Measurements from ENCODE around the gene AMDHD2.

The AMDHD2 gene

DNA sequence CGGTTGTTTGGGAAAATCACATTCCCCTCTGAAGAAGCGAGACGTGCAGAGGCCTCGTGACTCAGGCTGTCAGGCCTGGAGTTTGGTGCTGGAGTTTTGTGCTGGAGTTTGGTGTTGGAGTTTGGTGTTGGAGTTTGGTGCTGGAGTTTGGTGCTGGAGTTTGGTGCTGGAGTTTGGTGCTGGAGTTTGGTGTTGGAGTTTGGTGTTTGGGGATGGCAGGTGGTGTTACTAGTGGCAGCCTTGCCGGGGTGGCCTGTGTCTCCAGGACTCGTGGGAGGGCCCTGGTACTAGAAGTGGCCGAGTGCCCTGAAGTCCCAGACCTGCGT, 32.7 kb upstream of the AMDHD2 start:
- in situ Hi-C loops (cut with MboI; ENCODE audit: low pct_unique_long_range_greater_than_20kb, low sequenced_read_pairs, unreplicated experiment) = loop anchor here (10.0 kb wide), 1 partner anchor 133 kb away; no protein-coding TSS in a partner anchor
- TF ChIP-seq, protein P1, sequence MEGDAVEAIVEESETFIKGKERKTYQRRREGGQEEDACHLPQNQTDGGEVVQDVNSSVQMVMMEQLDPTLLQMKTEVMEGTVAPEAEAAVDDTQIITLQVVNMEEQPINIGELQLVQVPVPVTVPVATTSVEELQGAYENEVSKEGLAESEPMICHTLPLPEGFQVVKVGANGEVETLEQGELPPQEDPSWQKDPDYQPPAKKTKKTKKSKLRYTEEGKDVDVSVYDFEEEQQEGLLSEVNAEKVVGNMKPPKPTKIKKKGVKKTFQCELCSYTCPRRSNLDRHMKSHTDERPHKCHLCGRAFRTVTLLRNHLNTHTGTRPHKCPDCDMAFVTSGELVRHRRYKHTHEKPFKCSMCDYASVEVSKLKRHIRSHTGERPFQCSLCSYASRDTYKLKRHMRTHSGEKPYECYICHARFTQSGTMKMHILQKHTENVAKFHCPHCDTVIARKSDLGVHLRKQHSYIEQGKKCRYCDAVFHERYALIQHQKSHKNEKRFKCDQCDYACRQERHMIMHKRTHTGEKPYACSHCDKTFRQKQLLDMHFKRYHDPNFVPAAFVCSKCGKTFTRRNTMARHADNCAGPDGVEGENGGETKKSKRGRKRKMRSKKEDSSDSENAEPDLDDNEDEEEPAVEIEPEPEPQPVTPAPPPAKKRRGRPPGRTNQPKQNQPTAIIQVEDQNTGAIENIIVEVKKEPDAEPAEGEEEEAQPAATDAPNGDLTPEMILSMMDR (IDR thresholded peaks at IDR 0.05; ENCODE audit: extremely low read depth, insufficient read depth, missing control alignments) = no peak
- DNase-seq (ENCODE audit: low spot score) = no peak

DNA sequence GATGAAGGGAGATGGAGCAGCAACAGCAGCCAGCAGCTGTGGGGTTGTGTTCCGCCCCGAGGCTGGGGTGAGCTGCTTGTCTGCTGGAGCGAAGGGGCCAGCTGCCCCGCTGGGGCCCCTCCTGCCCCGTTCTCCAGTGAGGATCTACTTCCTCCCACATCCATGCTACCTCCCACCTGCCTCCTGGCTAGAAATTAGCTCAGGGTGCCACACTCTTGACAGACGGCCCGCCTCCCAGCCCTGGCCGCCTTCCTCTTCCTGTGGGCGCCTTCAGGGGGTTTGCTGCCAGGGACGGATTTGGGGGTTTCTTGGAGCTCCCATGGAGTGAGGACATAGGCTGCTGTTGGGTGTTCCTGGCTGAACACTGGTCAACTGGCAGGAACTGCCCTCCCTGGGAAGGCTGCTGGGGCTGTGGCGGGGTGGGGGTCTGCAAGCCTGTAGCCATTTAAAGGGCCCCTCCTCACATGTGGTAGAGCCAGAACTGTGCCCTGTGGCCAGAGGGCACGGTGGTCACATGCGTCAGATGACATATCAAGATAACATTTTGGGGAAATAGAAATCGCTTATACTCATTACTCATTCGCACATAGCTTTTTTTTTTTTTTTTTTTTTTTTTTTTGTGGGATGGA, 32.2 kb upstream of the AMDHD2 start:
- no peak for DNase-seq (ENCODE audit: low spot score)
- TF ChIP-seq, protein P1 (IDR thresholded peaks at IDR 0.05; ENCODE audit: extremely low read depth, insufficient read depth, missing control alignments) = no peak
- in situ Hi-C loops (cut with MboI; ENCODE audit: low pct_unique_long_range_greater_than_20kb, low sequenced_read_pairs, unreplicated experiment) = loop anchor here (10.0 kb wide), 1 partner anchor 133 kb away; no protein-coding TSS in a partner anchor

DNA sequence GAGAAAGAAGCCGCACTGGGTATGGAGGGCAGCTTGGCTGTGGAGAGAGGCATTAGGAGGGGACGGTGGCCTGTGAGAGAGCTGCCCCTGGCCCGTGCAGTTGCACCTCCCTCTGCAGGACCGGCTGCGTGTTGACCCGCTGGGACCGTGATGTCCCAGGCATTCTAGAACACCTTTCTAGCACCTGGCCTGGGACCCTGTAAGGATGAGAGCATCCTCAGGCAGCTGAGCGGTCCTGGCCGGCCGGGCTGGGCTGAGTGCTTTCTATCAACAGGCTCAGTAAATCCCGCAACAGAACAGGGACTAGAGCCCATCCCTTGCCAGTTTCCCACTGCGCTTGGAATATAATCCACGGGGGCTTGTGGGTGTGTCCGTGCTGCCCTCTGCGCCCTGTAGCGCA, 30.6 kb upstream of the AMDHD2 start:
- TF ChIP-seq, protein P1 (IDR thresholded peaks at IDR 0.05; ENCODE audit: extremely low read depth, insufficient read depth, missing control alignments) = no peak
- in situ Hi-C loops (cut with MboI; ENCODE audit: low pct_unique_long_range_greater_than_20kb, low sequenced_read_pairs, unreplicated experiment) = loop anchor here (10.0 kb wide), 1 partner anchor 135 kb away; no protein-coding TSS in a partner anchor
- DNase-seq (ENCODE audit: low spot score) = no peak

DNA sequence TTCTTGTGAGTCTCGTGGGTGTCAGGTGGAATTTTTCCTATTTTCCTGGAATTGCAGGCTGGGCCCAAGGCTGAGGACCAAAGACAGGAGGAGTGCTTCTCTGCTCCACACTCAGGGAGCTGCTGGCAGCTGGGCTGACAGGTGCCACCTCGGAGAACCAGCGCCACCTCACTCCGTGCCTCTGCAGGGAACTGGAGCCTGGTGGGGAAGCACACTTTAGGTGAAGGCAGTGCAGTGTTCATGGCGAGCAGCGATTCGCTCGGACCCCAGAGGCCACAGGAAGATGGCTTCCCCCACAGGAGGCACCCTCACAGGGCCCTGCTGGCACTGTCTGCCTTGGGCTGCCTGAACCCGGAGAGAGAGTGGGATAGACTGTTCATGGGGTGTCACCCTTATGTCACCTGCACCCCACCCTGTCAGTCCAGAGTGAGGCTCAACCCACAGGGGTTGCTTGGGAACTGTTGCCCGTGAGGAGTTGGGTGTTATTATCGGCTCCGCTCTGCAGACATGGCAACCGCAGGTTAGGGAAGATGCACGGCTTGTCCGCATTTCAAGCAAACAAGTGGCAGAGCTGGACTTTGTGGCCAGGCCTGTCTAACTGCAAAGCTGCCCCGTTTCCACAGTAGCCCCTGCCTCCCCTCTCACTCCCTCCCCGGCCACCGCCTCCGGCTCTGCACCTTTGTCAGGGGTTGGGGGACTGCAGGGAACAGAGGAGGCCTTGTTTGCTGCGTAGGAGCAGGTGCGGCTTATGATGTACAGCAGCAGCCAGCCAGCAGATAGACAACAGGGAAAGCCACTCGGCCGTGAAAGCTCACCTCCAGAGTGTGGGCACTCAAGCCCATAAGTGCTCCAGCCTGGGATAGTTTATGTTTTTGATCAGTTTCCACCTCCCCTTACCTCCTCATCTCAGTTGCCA, 29.7 kb upstream of the AMDHD2 start:
- in situ Hi-C loops (cut with MboI; ENCODE audit: low pct_unique_long_range_greater_than_20kb, low sequenced_read_pairs, unreplicated experiment) = loop anchor here (10.0 kb wide), 1 partner anchor 46 kb away; no protein-coding TSS in a partner anchor
- no peak for DNase-seq (ENCODE audit: low spot score)
- TF ChIP-seq, protein P1 (IDR thresholded peaks at IDR 0.05; ENCODE audit: extremely low read depth, insufficient read depth, missing control alignments) = no peak

DNA sequence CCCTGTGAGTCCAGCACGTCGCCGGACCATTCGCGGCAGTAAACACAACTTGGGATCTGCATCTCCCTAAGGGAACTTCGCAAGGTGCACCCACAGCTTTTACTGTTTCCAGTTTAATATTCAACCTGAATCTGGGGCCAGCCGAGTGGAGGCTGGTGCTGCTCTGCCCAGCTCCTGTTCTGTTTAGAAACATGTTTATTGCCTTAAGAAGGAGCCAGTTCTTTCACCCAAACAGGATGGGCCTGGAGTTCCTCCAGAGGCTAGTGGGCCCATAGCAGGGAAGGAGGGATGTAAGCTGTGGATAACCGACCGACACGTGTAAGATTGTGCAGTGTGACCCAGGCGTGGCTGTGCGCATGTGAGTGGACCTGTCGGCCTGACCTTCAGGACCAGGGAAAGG, 27.9 kb upstream of the AMDHD2 start:
- no peak for DNase-seq (ENCODE audit: low spot score)
- TF ChIP-seq, protein P1 (IDR thresholded peaks at IDR 0.05; ENCODE audit: extremely low read depth, insufficient read depth, missing control alignments) = no peak
- in situ Hi-C loops (cut with MboI; ENCODE audit: low pct_unique_long_range_greater_than_20kb, low sequenced_read_pairs, unreplicated experiment) = loop anchor here (10.0 kb wide), 1 partner anchor 47 kb away; no protein-coding TSS in a partner anchor

DNA sequence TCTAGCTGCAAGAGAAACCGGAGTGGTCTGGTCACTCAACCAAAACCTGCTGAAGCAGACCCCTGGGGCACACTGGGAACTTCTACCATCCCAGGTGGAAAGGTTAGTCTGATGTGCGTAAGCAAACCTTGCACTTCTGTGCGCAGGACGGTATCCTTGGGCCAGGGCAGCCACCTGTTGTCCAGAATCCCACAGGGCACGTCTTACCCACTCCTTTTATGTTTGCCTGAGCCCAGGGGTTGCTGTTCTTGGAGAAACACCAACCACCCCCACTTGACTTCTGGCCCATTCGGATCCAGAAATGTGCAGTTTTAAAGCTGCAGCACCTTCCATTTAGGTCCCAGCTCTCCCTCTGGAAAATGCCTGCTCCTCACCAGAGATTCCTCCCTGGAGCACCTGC, 26.6 kb upstream of the AMDHD2 start:
- no peak for DNase-seq (ENCODE audit: low spot score)
- TF ChIP-seq, protein P1 (IDR thresholded peaks at IDR 0.05; ENCODE audit: extremely low read depth, insufficient read depth, missing control alignments) = no peak
- in situ Hi-C loops (cut with MboI; ENCODE audit: low pct_unique_long_range_greater_than_20kb, low sequenced_read_pairs, unreplicated experiment) = loop anchor here (10.0 kb wide), 1 partner anchor 49 kb away; no protein-coding TSS in a partner anchor

All from GM13977 (cell line).